H9 (cell line): ENCODE results near the gene GMEB1. TPM values are rescaled to one million over a fixed set of nuclear protein-coding genes. Genes with fewer than 3 reads are reported as not detected.

Experiments
- DNase-seq: peaks from one replicate; pipeline ENCODE4 v3.0.0-alpha.2; 2017
- H2AFZ ChIP-seq: one replicate; pipeline ENCODE4 v1.6.1; 2013; ENCODE audit warnings: mild to moderate bottlenecking, low read length, control low read depth, moderate library complexity
- H2AK5ac ChIP-seq: 2 replicates; pipeline ENCODE4 v1.6.1; 2013; ENCODE audit warnings: low read length, control low read depth, mixed read lengths; ENCODE audit not compliant: insufficient read length
- H2BK120ac ChIP-seq: one replicate; pipeline ENCODE4 v1.6.1; 2013; ENCODE audit warnings: low read depth, mild to moderate bottlenecking, low read length, control low read depth, inconsistent platforms; ENCODE audit not compliant: poor library complexity, severe bottlenecking
- H2BK12ac ChIP-seq: 2 replicates; pipeline ENCODE4 v1.6.1; 2013; ENCODE audit warnings: low read length, control low read depth, mixed read lengths, low read depth; ENCODE audit not compliant: insufficient read length
- H2BK15ac ChIP-seq: 2 replicates; pipeline ENCODE4 v1.6.1; 2013; ENCODE audit warnings: low read depth, low read length, control low read depth
- H2BK20ac ChIP-seq: one replicate; pipeline ENCODE4 v1.6.1; 2013; ENCODE audit warnings: low read depth, mild to moderate bottlenecking, low read length, control low read depth, inconsistent platforms; ENCODE audit not compliant: poor library complexity, severe bottlenecking
- H2BK5ac ChIP-seq: 2 replicates; pipeline ENCODE4 v1.6.1; 2013; ENCODE audit warnings: low read length, control low read depth, mixed read lengths; ENCODE audit not compliant: insufficient read length
- H3K14ac ChIP-seq: 2 replicates; pipeline ENCODE4 v1.6.1; 2013; ENCODE audit warnings: low read length, control low read depth; ENCODE audit not compliant: insufficient read depth
- H3K18ac ChIP-seq: 2 replicates; pipeline ENCODE4 v1.6.1; 2013; ENCODE audit warnings: low read depth, mild to moderate bottlenecking, mixed read lengths, low read length, control low read depth; ENCODE audit not compliant: insufficient read length
- H3K23ac ChIP-seq: 2 replicates; pipeline ENCODE4 v1.6.1; 2013; ENCODE audit warnings: low read length, control low read depth, mixed read lengths, low read depth; ENCODE audit not compliant: insufficient read length
- H3K23me2 ChIP-seq: 2 replicates; pipeline ENCODE4 v1.6.1; 2013; ENCODE audit warnings: low read depth, mild to moderate bottlenecking, mixed read lengths, low read length, control low read depth; ENCODE audit not compliant: insufficient read length, poor library complexity, severe bottlenecking
- H3K27ac ChIP-seq: 2 replicates; pipeline ENCODE4 v1.5.1; 2013; ENCODE audit warnings: low read length, control low read depth, mixed read lengths, low read depth; ENCODE audit not compliant: insufficient read length
- H3K27me3 ChIP-seq: 2 replicates; pipeline ENCODE4 v1.6.1; 2013; ENCODE audit warnings: low read length, control low read depth, inconsistent platforms; ENCODE audit not compliant: insufficient read depth
- H3K4ac ChIP-seq: 2 replicates; pipeline ENCODE4 v1.6.1; 2013; ENCODE audit warnings: low read depth, mild to moderate bottlenecking, control low read depth, inconsistent platforms, low read length, moderate library complexity
- H3K4me1 ChIP-seq: 2 replicates; pipeline ENCODE4 v1.6.1; 2013; ENCODE audit warnings: low read length, control low read depth, inconsistent platforms; ENCODE audit not compliant: insufficient read depth
- H3K4me2 ChIP-seq: 2 replicates; pipeline ENCODE4 v1.6.1; 2013; ENCODE audit warnings: low read length, control low read depth, mixed read lengths; ENCODE audit not compliant: insufficient read length, insufficient read depth
- H3K56ac ChIP-seq: 2 replicates; pipeline ENCODE4 v1.6.1; 2013; ENCODE audit warnings: low read depth, mild to moderate bottlenecking, mixed read lengths, low read length, control low read depth; ENCODE audit not compliant: insufficient read length
- H3K79me1 ChIP-seq: 2 replicates; pipeline ENCODE4 v1.6.1; 2013; ENCODE audit warnings: low read depth, mild to moderate bottlenecking, moderate library complexity, low read length, control low read depth, inconsistent platforms; ENCODE audit not compliant: insufficient read depth, poor library complexity, severe bottlenecking
- H3K79me2 ChIP-seq: 2 replicates; pipeline ENCODE4 v1.6.1; 2013; ENCODE audit warnings: low read length, control low read depth, inconsistent platforms; ENCODE audit not compliant: insufficient read depth
- H3K9ac ChIP-seq: 2 replicates; pipeline ENCODE4 v1.6.1; 2013; ENCODE audit warnings: low read length, control low read depth, mixed read lengths; ENCODE audit not compliant: insufficient read length; ENCODE audit errors: extremely low read depth
- H3K9me3 ChIP-seq: one replicate; pipeline ENCODE4 v1.6.1; 2013; ENCODE audit warnings: low read depth, low read length, inconsistent platforms; ENCODE audit not compliant: control insufficient read depth
- H3T11ph ChIP-seq: one replicate; pipeline ENCODE4 v1.6.1; 2013; ENCODE audit warnings: mild to moderate bottlenecking, low read length, control low read depth, inconsistent platforms
- H4K20me1 ChIP-seq: one replicate; pipeline ENCODE4 v1.6.1; 2013; ENCODE audit not compliant: control insufficient read depth, insufficient read length, insufficient read depth
- H4K5ac ChIP-seq: 2 replicates; pipeline ENCODE4 v1.6.1; 2013; ENCODE audit warnings: low read depth, mild to moderate bottlenecking, mixed read lengths, low read length, control low read depth; ENCODE audit not compliant: insufficient read length
- H4K8ac ChIP-seq: replicated peaks from 2 replicates; pipeline ENCODE4 v1.6.1; 2013; ENCODE audit warnings: low read length, control low read depth, mixed read lengths, low read depth; ENCODE audit not compliant: insufficient read length
- H4K91ac ChIP-seq: 2 replicates; pipeline ENCODE4 v1.6.1; 2013; ENCODE audit warnings: low read depth, mild to moderate bottlenecking, moderate library complexity, mixed read lengths, low read length, control low read depth; ENCODE audit not compliant: insufficient read length
- H3K27ac Mint-ChIP-seq, 3 experiments: 2 replicates in 2 of 3; 3 replicates in 1 of 3; pipeline ENCODE4 v1.8.0; 2020 to 2021; ENCODE audit warnings: mixed read lengths in 3 of 3, mild to moderate bottlenecking in 1 of 3, moderate library complexity in 1 of 3
- H3K27me3 Mint-ChIP-seq: 2 replicates; pipeline ENCODE4 v1.8.0; 2021; ENCODE audit warnings: low read depth, mild to moderate bottlenecking, moderate library complexity, mixed read lengths
- H3K36me3 Mint-ChIP-seq, 3 experiments: 2 replicates in 2 of 3; 3 replicates in 1 of 3; pipeline ENCODE4 v1.8.0; 2020 to 2021; ENCODE audit warnings: low read depth in 3 of 3, mixed read lengths in 3 of 3; ENCODE audit not compliant: insufficient read depth in 1 of 3
- H3K4me1 Mint-ChIP-seq, 2 experiments: 2 replicates each; pipeline ENCODE4 v1.8.0; 2020; ENCODE audit warnings: mixed read lengths in 2 of 2
- H3K4me3 Mint-ChIP-seq, 2 experiments: 2 replicates in 1 of 2; 3 replicates in 1 of 2; pipeline ENCODE4 v1.8.0; 2020 to 2021; ENCODE audit warnings: mild to moderate bottlenecking in 2 of 2, mixed read lengths in 2 of 2, moderate library complexity in 1 of 2
- H3K9me3 Mint-ChIP-seq, 2 experiments: 2 replicates in 1 of 2; 3 replicates in 1 of 2; pipeline ENCODE4 v1.8.0; 2020; ENCODE audit warnings: mild to moderate bottlenecking in 2 of 2, mixed read lengths in 2 of 2, moderate library complexity in 1 of 2
- CTCF ChIP-seq: fragments of 200-600 bp; sonication (generic); conservative IDR thresholded peaks from 3 replicates; pipeline ENCODE4 v1.8.0; 2021; ENCODE audit warnings: antibody characterized with exemption, mild to moderate bottlenecking
- WGBS: extraction: QIAGEN DNeasy Blood & Tissue Kit; methylation state at CpG from one replicate; pipeline ENCODE4 v1.1.7; 2013; ENCODE audit warnings: missing lambda C conversion rate, low lambda C conversion rate, mixed read lengths; ENCODE audit not compliant: insufficient read length; ENCODE audit errors: extremely low coverage; 5-methylcytosine and 5-hydroxymethylcytosine counted together
- long read RNA-seq: library from polyadenylated mRNA; unstranded; transcript quantifications from one replicate; pipeline ENCODE4 v2.0.0, GENCODE V29; 2020
- total RNA-seq: library from RNA; stranded (reverse); gene quantifications from 2 replicates; pipeline ENCODE4 v1.2.1, GENCODE V29; 2021

GMEB1 gene
- 17.0 and 17.1 TPM in 2 replicates for total RNA-seq
- long read RNA-seq, full-length matches to known transcripts = 145 of 186 reads
- long read RNA-seq, partial matches to known transcripts = 10 of 186 reads
- long read RNA-seq, other reads (novel, unspliced or antisense) = 31 of 186 reads

- Histone ChIP-seq H3K23me2 (peaks cover 6% of the 10 kb centered on the region), H2BK12ac (peak within 1 kb of the TSS; percentile 18), H3K27me3 (no peaks in the 10 kb centered on the region), H2BK5ac (peak within 1 kb of the TSS; percentile 55), H3K14ac (peak within 1 kb of the TSS; percentile 95), H2BK15ac (no peak within 1 kb of the TSS), H3K56ac (no peak within 1 kb of the TSS), H3T11ph (no peak within 1 kb of the TSS), H3K4me1 (no peaks in the 10 kb centered on the region; the same call in 1 of the 2 replicates), H3K23ac (no peak within 1 kb of the TSS), H3K18ac (peak within 1 kb of the TSS; percentile 82), H4K5ac (no peak within 1 kb of the TSS), H3K4me2 (peak within 1 kb of the TSS; percentile 100), H2BK20ac (no peak within 1 kb of the TSS), H3K79me2 (peaks cover 3% of the 10 kb centered on the region; the same call in 1 of the 2 replicates), H3K79me1 (peaks cover 5% of the 10 kb centered on the region), H4K8ac (no peak within 1 kb of the TSS), H4K91ac (peak within 1 kb of the TSS; percentile 85), H3K27ac (peak within 1 kb of the TSS; percentile 58), H3K9ac (peak within 1 kb of the TSS; percentile 89), H2AK5ac (peak within 1 kb of the TSS; percentile 37), H2BK120ac (peak within 1 kb of the TSS; percentile 5), H4K20me1 (no peaks in the 10 kb centered on the region), H3K9me3 (no peaks in the 10 kb centered on the region), H3K4ac (no peak within 1 kb of the TSS; the same call in 1 of the 2 replicates), H2AFZ (peak within 1 kb of the TSS; percentile 94)
- H3K9me3 Mint-ChIP-seq = no peaks in the 10 kb centered on the region
- TF ChIP-seq CTCF = no peak
- DNase-seq = peak; percentile 87
- whole genome bisulfite sequencing = no CpG with 5 or more reads among the region's 57 CpGs
- no peaks in the 10 kb centered on the region for H3K27me3 Mint-ChIP-seq
- H3K36me3 Mint-ChIP-seq = peaks cover 0 to 4% (median 0%) of the 10 kb centered on the region in 3 experiments; a peak in 1 of 7 replicates
- peak within 1 kb of the TSS; percentile 84 to 89 for H3K4me3 Mint-ChIP-seq
- H3K27ac Mint-ChIP-seq = peak within 1 kb of the TSS; percentile 92 to 100 (median 97)
- peaks cover 21 to 31% of the 10 kb centered on the region in 2 experiments for H3K4me1 Mint-ChIP-seq
These were observed at the start of gene GMEB1 for GRCh38 chr1:28668191-28668955. GMEB1 (plus strand) TSS chr1:28668784; CDS start chr1:28683613, 14,829 bp downstream.
